ENCODE data around the gene SERPINA3. TPM values are rescaled to one million over a fixed set of nuclear protein-coding genes. Genes with fewer than 3 reads are reported as not detected.

The SERPINA3 gene
- total RNA-seq, 5 donors from 2014 or later (not counting 1 experiment from before 2014, with no cell fraction given): 4.0 to 6.1 (median 4.4) TPM; not detected in 2

DNA sequence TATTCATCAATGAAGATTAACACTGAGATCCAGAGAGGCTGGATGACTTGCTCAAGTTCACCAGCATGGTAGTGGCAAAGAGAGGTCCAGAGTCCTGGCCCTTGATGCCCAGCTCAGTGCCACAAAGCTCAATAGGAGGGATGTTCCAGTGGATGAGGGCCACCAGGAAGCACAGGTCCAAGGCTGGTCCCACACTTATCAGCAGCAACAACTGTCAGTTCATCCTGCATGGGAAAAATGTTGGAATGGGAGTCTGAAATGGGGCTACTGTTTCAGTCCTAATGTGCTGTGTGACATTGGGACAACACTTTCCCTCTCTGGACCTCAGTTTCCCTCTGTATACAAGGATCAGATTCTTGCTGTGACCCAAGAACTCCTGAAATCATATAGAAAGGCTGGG lies 19.7 kb upstream of the SERPINA3 start:
- no peak overlapping the region for H3K27ac ChIP-seq (ENCODE audit: low read length)
- H3K4me3 ChIP-seq (ENCODE audit: control insufficient read depth in 1 of 2, extremely low read depth in 1 of 2, low read length in 1 of 2): no peak overlapping the region
- Mint-ChIP-seq H3K9me3 (peaks cover 0 to 9% (median 0%) of the 10 kb centered on the region in 3 donors), H3K27me3 (peaks cover 10 to 14% of the 10 kb centered on the region in 2 donors), H3K36me3 (no peaks in the 10 kb centered on the region), H3K27ac (no peak overlapping the region), H3K4me3 (no peak overlapping the region), H3K4me1 (no peaks in the 10 kb centered on the region)
- H3K36me3 ChIP-seq (ENCODE audit: control insufficient read depth in 2 of 2, extremely low read depth in 1 of 2, insufficient read depth in 1 of 2, low read length in 1 of 2): no peaks in the 10 kb centered on the region
- no peaks in the 10 kb centered on the region for H3K4me1 ChIP-seq (ENCODE audit: control insufficient read depth in 1 of 2, extremely low read depth in 1 of 2, insufficient read depth in 2 of 2, low read length in 2 of 2)
- CTCF ChIA-PET: no interaction called here
- no peak for ATAC-seq (replicated peaks in 1 of 4)
- POLR2A ChIA-PET: no interaction called here
- peaks cover 0 to 7% of the 10 kb centered on the region in 2 experiments for H3K27me3 ChIP-seq (replicated peaks in 1 of 2; ENCODE audit: control insufficient read depth in 2 of 2, extremely low read depth in 1 of 2, insufficient read depth in 2 of 2, low read length in 1 of 2)
- H3K9me3 ChIP-seq: no peaks in the 10 kb centered on the region
- DNase-seq: no peak

GRCh38 chr14:94593376-94593748 lies 18.8 kb upstream of the SERPINA3 start:
- POLR2A ChIA-PET: no interaction called here

GRCh38 chr14:94593749-94594431 lies 18.3 kb upstream of the SERPINA3 start:
- H3K4me3 Mint-ChIP-seq: no peak overlapping the region
- POLR2A ChIA-PET: no interaction called here
- peaks cover 0 to 9% (median 0%) of the 10 kb centered on the region in 3 donors for H3K9me3 Mint-ChIP-seq
- Histone ChIP-seq H3K36me3 (ENCODE audit: control insufficient read depth in 2 of 2, extremely low read depth in 1 of 2, insufficient read depth in 1 of 2, low read length in 1 of 2) (no peaks in the 10 kb centered on the region), H3K27ac (ENCODE audit: low read length) (no peak overlapping the region), H3K9me3 (no peaks in the 10 kb centered on the region), H3K27me3 (replicated peaks in 1 of 2; ENCODE audit: control insufficient read depth in 2 of 2, extremely low read depth in 1 of 2, insufficient read depth in 2 of 2, low read length in 1 of 2) (peaks cover 0 to 11% of the 10 kb centered on the region in 2 experiments), H3K4me3 (ENCODE audit: control insufficient read depth in 1 of 2, extremely low read depth in 1 of 2, low read length in 1 of 2) (no peak overlapping the region), H3K4me1 (ENCODE audit: control insufficient read depth in 1 of 2, extremely low read depth in 1 of 2, insufficient read depth in 2 of 2, low read length in 2 of 2) (no peaks in the 10 kb centered on the region)
- peaks cover 8 to 18% of the 10 kb centered on the region in 2 donors for H3K27me3 Mint-ChIP-seq
- no peaks in the 10 kb centered on the region for H3K4me1 Mint-ChIP-seq
- no peaks in the 10 kb centered on the region for H3K36me3 Mint-ChIP-seq
- H3K27ac Mint-ChIP-seq: no peak overlapping the region
- CTCF ChIA-PET: no interaction called here
- DNase-seq: no peak
- ATAC-seq (replicated peaks in 1 of 4): no peak
- WGBS (ENCODE audit: insufficient coverage): 82% methylated on average over 3 of the region's 4 CpGs

More at GRCh38 chr14:94593376-94593748, 18.8 kb upstream of the SERPINA3 start:
- peaks cover 9 to 14% of the 10 kb centered on the region in 2 donors for H3K27me3 Mint-ChIP-seq
- H3K27ac ChIP-seq (ENCODE audit: low read length): no peak overlapping the region
- peaks cover 0 to 11% of the 10 kb centered on the region in 2 experiments for H3K27me3 ChIP-seq (replicated peaks in 1 of 2; ENCODE audit: control insufficient read depth in 2 of 2, extremely low read depth in 1 of 2, insufficient read depth in 2 of 2, low read length in 1 of 2)
- no peaks in the 10 kb centered on the region for H3K36me3 Mint-ChIP-seq
- DNase-seq (no peak), ATAC-seq (replicated peaks in 1 of 4) (no peak)
- CTCF ChIA-PET: no interaction called here
- peaks cover 0 to 9% (median 0%) of the 10 kb centered on the region in 3 donors for H3K9me3 Mint-ChIP-seq
- H3K9me3 ChIP-seq: no peaks in the 10 kb centered on the region
- H3K36me3 ChIP-seq (ENCODE audit: control insufficient read depth in 2 of 2, extremely low read depth in 1 of 2, insufficient read depth in 1 of 2, low read length in 1 of 2): no peaks in the 10 kb centered on the region
- no peak overlapping the region for H3K27ac Mint-ChIP-seq
- no CpG with 5 or more reads among the region's 3 CpGs for WGBS (ENCODE audit: insufficient coverage)
- H3K4me3 Mint-ChIP-seq: no peak overlapping the region
- no peak overlapping the region for H3K4me3 ChIP-seq (ENCODE audit: control insufficient read depth in 1 of 2, extremely low read depth in 1 of 2, low read length in 1 of 2)
- no peaks in the 10 kb centered on the region for H3K4me1 ChIP-seq (ENCODE audit: control insufficient read depth in 1 of 2, extremely low read depth in 1 of 2, insufficient read depth in 2 of 2, low read length in 2 of 2)
- no peaks in the 10 kb centered on the region for H3K4me1 Mint-ChIP-seq

DNA sequence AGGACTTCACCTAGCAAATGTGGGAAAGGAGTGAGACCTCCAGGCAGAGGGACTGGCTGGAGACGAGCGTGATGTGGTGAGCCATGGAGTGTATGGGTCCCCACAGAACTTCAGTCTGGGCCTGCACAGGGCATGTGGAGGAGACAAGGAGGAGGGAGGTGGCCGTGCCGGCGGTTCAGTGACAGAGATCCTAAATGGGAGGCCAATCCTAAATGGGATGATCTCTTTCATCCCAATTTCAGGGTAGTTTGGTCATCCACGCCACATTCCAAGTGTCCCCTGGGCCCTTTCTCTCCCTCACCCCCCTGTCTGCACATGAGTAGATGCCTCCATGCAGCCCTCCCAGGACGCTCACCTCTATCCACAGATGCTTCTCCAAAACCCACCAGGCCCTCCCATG lies 17.8 kb upstream of the SERPINA3 start:
- Histone ChIP-seq H3K27me3 (replicated peaks in 1 of 2; ENCODE audit: control insufficient read depth in 2 of 2, extremely low read depth in 1 of 2, insufficient read depth in 2 of 2, low read length in 1 of 2) (peaks cover 0 to 13% of the 10 kb centered on the region in 2 experiments), H3K9me3 (no peaks in the 10 kb centered on the region), H3K4me3 (ENCODE audit: control insufficient read depth in 1 of 2, extremely low read depth in 1 of 2, low read length in 1 of 2) (no peak overlapping the region), H3K27ac (ENCODE audit: low read length) (no peak overlapping the region), H3K36me3 (ENCODE audit: control insufficient read depth in 2 of 2, extremely low read depth in 1 of 2, insufficient read depth in 1 of 2, low read length in 1 of 2) (no peaks in the 10 kb centered on the region), H3K4me1 (ENCODE audit: control insufficient read depth in 1 of 2, extremely low read depth in 1 of 2, insufficient read depth in 2 of 2, low read length in 2 of 2) (no peaks in the 10 kb centered on the region)
- H3K9me3 Mint-ChIP-seq: peaks cover 0 to 9% (median 0%) of the 10 kb centered on the region in 3 donors
- no peak for ATAC-seq (replicated peaks in 1 of 4)
- peaks cover 13 to 19% of the 10 kb centered on the region in 2 donors for H3K27me3 Mint-ChIP-seq
- CTCF ChIA-PET: no interaction called here
- no peak for DNase-seq
- no peak overlapping the region for H3K4me3 Mint-ChIP-seq
- 95% methylated on average over 3 of the region's 7 CpGs for WGBS (ENCODE audit: insufficient coverage)
- H3K27ac Mint-ChIP-seq: peak overlapping the region in 1 of 2 donors; percentile 17
- no peaks in the 10 kb centered on the region for H3K36me3 Mint-ChIP-seq
- H3K4me1 Mint-ChIP-seq: no peaks in the 10 kb centered on the region
- POLR2A ChIA-PET: no interaction called here

DNA sequence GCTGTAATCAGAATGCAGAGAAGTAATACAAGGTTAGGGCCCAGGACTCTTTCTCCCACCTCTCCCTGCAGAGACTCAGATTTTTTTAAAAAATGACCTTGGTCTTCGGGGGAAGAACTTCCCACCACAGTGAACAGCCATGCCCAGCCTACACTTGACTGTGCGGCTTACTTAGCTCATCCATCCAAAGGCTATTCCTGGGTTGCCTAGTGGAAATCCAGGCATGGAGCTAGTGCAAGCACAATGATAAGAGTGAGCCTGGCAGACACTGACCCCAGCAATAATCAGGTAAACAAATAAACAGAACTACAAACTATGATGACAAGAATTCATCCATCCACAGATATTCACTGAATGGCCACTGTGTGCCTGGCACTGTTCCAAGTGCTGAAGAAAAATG lies 16.3 kb upstream of the SERPINA3 start:
- ChIA-PET CTCF (no interaction called here), POLR2A (no interaction called here)
- no peaks in the 10 kb centered on the region for H3K4me1 Mint-ChIP-seq
- WGBS (ENCODE audit: insufficient coverage): 100% methylated on average over 1 of the region's 2 CpGs
- Histone ChIP-seq H3K4me1 (ENCODE audit: control insufficient read depth in 1 of 2, extremely low read depth in 1 of 2, insufficient read depth in 2 of 2, low read length in 2 of 2) (no peaks in the 10 kb centered on the region), H3K27ac (ENCODE audit: low read length) (no peak overlapping the region), H3K9me3 (no peaks in the 10 kb centered on the region), H3K27me3 (replicated peaks in 1 of 2; ENCODE audit: control insufficient read depth in 2 of 2, extremely low read depth in 1 of 2, insufficient read depth in 2 of 2, low read length in 1 of 2) (peaks cover 0 to 16% of the 10 kb centered on the region in 2 experiments), H3K4me3 (ENCODE audit: control insufficient read depth in 1 of 2, extremely low read depth in 1 of 2, low read length in 1 of 2) (no peak overlapping the region), H3K36me3 (ENCODE audit: control insufficient read depth in 2 of 2, extremely low read depth in 1 of 2, insufficient read depth in 1 of 2, low read length in 1 of 2) (no peaks in the 10 kb centered on the region)
- H3K27me3 Mint-ChIP-seq: peaks cover 15 to 19% of the 10 kb centered on the region in 2 donors
- no peak overlapping the region for H3K27ac Mint-ChIP-seq
- DNase-seq (no peak), ATAC-seq (replicated peaks in 1 of 4) (no peak)
- H3K36me3 Mint-ChIP-seq: no peaks in the 10 kb centered on the region
- peaks cover 0 to 9% (median 0%) of the 10 kb centered on the region in 3 donors for H3K9me3 Mint-ChIP-seq
- H3K4me3 Mint-ChIP-seq: no peak overlapping the region

DNA sequence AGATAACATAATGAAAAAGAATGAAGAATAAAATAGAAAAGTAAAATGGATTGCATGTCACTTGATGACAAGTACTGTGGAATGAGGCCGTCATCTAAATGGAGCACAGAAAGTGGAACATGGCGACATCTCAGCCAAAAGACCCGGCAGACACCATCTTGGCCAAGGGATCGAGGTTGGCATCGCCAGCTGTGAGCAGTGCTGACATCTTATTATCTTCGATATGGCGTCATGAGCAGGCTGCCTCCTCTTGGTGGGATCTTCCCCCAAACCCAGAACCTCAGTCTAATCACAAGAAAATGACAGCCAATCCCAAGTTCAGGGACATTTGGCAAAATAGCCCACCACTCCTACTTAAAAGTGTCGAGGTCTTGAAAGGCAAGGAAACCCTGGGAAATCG lies 15.8 kb upstream of the SERPINA3 start:
- Histone ChIP-seq H3K4me3 (ENCODE audit: control insufficient read depth in 1 of 2, extremely low read depth in 1 of 2, low read length in 1 of 2) (no peak overlapping the region), H3K36me3 (ENCODE audit: control insufficient read depth in 2 of 2, extremely low read depth in 1 of 2, insufficient read depth in 1 of 2, low read length in 1 of 2) (no peaks in the 10 kb centered on the region), H3K27ac (ENCODE audit: low read length) (no peak overlapping the region), H3K4me1 (ENCODE audit: control insufficient read depth in 1 of 2, extremely low read depth in 1 of 2, insufficient read depth in 2 of 2, low read length in 2 of 2) (no peaks in the 10 kb centered on the region), H3K27me3 (replicated peaks in 1 of 2; ENCODE audit: control insufficient read depth in 2 of 2, extremely low read depth in 1 of 2, insufficient read depth in 2 of 2, low read length in 1 of 2) (peaks cover 0 to 16% of the 10 kb centered on the region in 2 experiments), H3K9me3 (no peaks in the 10 kb centered on the region)
- no peak overlapping the region for H3K4me3 Mint-ChIP-seq
- no peaks in the 10 kb centered on the region for H3K4me1 Mint-ChIP-seq
- no peaks in the 10 kb centered on the region for H3K36me3 Mint-ChIP-seq
- H3K27me3 Mint-ChIP-seq: peaks cover 15 to 19% of the 10 kb centered on the region in 2 donors
- POLR2A ChIA-PET: no interaction called here
- WGBS (ENCODE audit: insufficient coverage): 81% methylated on average over 9 of the region's 9 CpGs
- H3K27ac Mint-ChIP-seq: no peak overlapping the region
- ATAC-seq (replicated peaks in 1 of 4) (no peak), DNase-seq (no peak)
- CTCF ChIA-PET: no interaction called here
- H3K9me3 Mint-ChIP-seq: peaks cover 0 to 5% (median 0%) of the 10 kb centered on the region in 3 donors
